ENCODE data around the gene SLC66A1.

Gene SLC66A1

DNA sequence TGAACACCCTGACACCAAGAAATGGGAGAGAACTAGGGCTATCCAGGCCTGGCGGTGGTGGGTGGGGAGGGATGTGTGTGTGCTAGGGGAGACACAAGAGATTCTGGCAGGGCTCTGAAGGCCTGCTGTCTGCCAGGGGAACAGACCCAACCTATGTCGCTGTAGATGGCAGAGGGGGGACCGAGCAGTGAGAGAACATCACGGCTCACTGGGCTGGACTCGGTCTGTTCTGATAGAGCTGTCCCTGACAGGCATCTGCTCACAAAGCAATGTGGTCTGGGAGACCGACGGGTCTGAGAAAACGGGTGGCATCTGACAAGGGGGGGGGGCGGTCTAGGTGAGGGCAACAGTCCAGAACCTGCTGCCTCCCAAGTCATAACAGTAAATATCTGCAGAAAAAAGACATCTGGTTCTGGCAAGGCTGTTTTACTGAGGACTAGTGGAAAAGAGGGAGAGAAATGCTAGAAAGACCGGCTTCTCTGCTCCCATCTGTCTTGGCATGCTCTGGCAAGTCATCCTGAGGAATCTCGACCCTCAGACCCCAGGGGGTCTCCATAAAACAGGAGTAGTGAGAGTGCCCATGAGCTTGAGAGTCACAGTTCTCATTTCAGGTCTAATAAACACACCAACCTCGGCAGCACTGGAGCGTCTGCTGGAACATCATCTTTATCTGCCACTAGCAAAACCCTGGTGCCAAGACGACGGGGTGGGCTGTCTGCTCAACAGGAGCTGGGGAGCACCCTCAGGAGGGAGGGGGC, 36.5 kb downstream of the SLC66A1 start:
- Histone ChIP-seq H3K27ac (ENCODE audit: low read depth, low read length) (no peak overlapping the region), H3K9me3 (ENCODE audit: control insufficient read depth in 5 of 5, low read length in 5 of 5) (no peaks in the 10 kb centered on the region), H3K9ac (ENCODE audit: low read length in 5 of 5) (no peak overlapping the region), H3K27me3 (ENCODE audit: control insufficient read depth in 5 of 5, insufficient read depth in 4 of 5, low read length in 5 of 5) (no peaks in the 10 kb centered on the region), H3K4me3 (ENCODE audit: low read depth in 1 of 5, low read length in 5 of 5) (no peak overlapping the region), H3K4me1 (ENCODE audit: control insufficient read depth in 5 of 5, insufficient read depth in 5 of 5, low read length in 5 of 5) (peaks cover 0 to 8% (median 0%) of the 10 kb centered on the region in 5 donors), H3K36me3 (ENCODE audit: control insufficient read depth in 5 of 5, insufficient read depth in 5 of 5, low read length in 5 of 5) (peaks cover 0 to 72% (median 64%) of the 10 kb centered on the region in 5 donors)

DNA sequence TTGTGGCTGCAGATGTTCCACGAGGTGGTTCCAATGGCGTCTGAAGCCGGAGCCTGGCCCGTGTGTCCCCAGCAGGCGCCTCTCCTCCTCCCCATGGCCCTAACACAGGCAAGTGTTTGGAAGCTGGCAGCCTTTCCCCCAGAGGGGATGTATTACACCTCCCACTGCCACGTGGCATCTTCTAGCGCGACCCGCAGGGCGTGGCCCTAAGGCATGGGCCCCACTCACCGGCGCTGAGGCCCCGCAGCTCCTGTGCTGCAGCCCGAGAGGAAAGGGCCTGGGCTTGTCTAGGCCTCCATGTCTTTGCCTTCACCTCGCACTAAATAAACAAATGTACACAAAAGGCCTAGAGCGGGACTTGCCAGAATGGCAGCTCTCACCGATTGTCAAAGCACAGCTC, 37.9 kb downstream of the SLC66A1 start:
- no peaks in the 10 kb centered on the region for H3K9me3 ChIP-seq (ENCODE audit: control insufficient read depth in 5 of 5, low read length in 5 of 5)
- H3K27me3 ChIP-seq (ENCODE audit: control insufficient read depth in 5 of 5, insufficient read depth in 4 of 5, low read length in 5 of 5): no peaks in the 10 kb centered on the region
- no peak overlapping the region for H3K4me3 ChIP-seq (ENCODE audit: low read depth in 1 of 5, low read length in 5 of 5)
- peaks cover 0 to 72% (median 66%) of the 10 kb centered on the region in 5 donors for H3K36me3 ChIP-seq (ENCODE audit: control insufficient read depth in 5 of 5, insufficient read depth in 5 of 5, low read length in 5 of 5)
- no peak overlapping the region for H3K9ac ChIP-seq (ENCODE audit: low read length in 5 of 5)
- H3K4me1 ChIP-seq (ENCODE audit: control insufficient read depth in 5 of 5, insufficient read depth in 5 of 5, low read length in 5 of 5): peaks cover 0 to 7% (median 0%) of the 10 kb centered on the region in 5 donors
- H3K27ac ChIP-seq (ENCODE audit: low read depth, low read length): no peak overlapping the region

DNA sequence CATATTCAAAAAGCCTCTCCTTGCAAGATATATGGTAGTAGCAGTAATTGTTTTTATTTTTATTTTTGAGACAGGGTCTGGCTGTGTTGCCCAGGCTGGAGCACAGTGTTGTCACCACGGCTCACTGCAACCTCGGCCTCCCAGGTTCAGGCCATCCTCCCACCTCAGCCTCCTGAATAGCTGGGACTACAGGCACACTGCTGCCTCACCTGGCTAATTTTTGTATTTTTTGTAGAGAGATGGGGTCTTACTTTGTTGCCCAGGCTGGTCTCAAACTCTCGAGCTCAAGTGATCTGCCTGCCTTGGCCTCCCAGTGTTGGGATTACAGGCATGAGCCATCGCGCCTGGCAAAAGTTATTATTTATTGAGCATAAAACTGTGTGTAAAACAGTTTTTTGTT, 38.4 kb downstream of the SLC66A1 start:
- Histone ChIP-seq H3K27ac (ENCODE audit: low read depth, low read length) (no peak overlapping the region), H3K9me3 (ENCODE audit: control insufficient read depth in 5 of 5, low read length in 5 of 5) (no peaks in the 10 kb centered on the region), H3K4me1 (ENCODE audit: control insufficient read depth in 5 of 5, insufficient read depth in 5 of 5, low read length in 5 of 5) (peaks cover 0 to 7% (median 0%) of the 10 kb centered on the region in 5 donors), H3K9ac (ENCODE audit: low read length in 5 of 5) (no peak overlapping the region), H3K4me3 (ENCODE audit: low read depth in 1 of 5, low read length in 5 of 5) (no peak overlapping the region), H3K36me3 (ENCODE audit: control insufficient read depth in 5 of 5, insufficient read depth in 5 of 5, low read length in 5 of 5) (peaks cover 0 to 71% (median 64%) of the 10 kb centered on the region in 5 donors), H3K27me3 (ENCODE audit: control insufficient read depth in 5 of 5, insufficient read depth in 4 of 5, low read length in 5 of 5) (no peaks in the 10 kb centered on the region)

DNA sequence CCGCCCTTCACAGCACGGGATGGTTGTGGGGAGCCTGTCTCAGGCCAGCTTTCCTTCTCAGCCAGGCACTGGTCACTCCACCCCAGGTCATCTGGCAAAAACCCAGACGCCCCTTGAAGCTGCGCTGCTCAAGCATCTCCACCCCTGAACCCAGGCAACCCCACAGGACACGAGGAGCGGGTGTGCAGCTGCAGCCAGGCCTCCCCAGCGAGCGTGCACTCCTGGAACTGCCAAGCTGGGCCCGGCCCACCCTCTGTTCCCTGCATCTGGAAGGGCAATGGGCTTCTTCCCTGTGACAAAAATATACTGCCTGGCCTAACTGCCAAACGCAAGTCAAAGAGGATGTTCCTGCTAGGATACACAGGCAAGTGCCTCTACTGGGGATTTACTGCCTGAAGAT, 39.7 kb downstream of the SLC66A1 start:
- Histone ChIP-seq H3K27me3 (ENCODE audit: control insufficient read depth in 5 of 5, insufficient read depth in 4 of 5, low read length in 5 of 5) (no peaks in the 10 kb centered on the region), H3K9me3 (ENCODE audit: control insufficient read depth in 5 of 5, low read length in 5 of 5) (no peaks in the 10 kb centered on the region), H3K4me1 (ENCODE audit: control insufficient read depth in 5 of 5, insufficient read depth in 5 of 5, low read length in 5 of 5) (peaks cover 0 to 7% (median 0%) of the 10 kb centered on the region in 5 donors), H3K36me3 (ENCODE audit: control insufficient read depth in 5 of 5, insufficient read depth in 5 of 5, low read length in 5 of 5) (peaks cover 3 to 79% (median 76%) of the 10 kb centered on the region in 5 donors), H3K9ac (ENCODE audit: low read length in 5 of 5) (no peak overlapping the region), H3K27ac (ENCODE audit: low read depth, low read length) (no peak overlapping the region), H3K4me3 (ENCODE audit: low read depth in 1 of 5, low read length in 5 of 5) (no peak overlapping the region)

DNA sequence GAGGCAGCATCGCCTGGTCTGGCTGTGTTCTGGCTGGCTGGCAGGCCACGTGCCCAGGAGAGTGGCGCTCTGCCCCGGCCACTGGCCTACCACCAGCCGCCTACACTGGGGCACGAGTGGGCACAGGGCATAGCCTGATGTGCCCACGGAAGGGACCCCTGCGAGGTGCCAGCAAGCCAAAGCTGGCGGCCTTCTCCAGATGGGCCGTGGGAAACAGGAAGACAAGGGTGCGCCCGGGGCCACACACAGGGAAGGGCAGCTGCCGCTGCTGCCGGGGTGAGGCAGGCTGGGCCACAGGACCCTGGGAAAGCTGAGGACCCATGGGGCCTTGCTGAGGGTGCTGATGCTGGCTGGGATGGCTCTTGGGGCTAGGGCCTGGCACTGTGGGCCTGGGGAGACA, 40.7 kb downstream of the SLC66A1 start:
- Histone ChIP-seq H3K36me3 (ENCODE audit: control insufficient read depth in 5 of 5, insufficient read depth in 5 of 5, low read length in 5 of 5) (peaks cover 3 to 87% (median 76%) of the 10 kb centered on the region in 5 donors), H3K4me3 (ENCODE audit: low read depth in 1 of 5, low read length in 5 of 5) (no peak overlapping the region), H3K27ac (ENCODE audit: low read depth, low read length) (no peak overlapping the region), H3K27me3 (ENCODE audit: control insufficient read depth in 5 of 5, insufficient read depth in 4 of 5, low read length in 5 of 5) (no peaks in the 10 kb centered on the region), H3K4me1 (ENCODE audit: control insufficient read depth in 5 of 5, insufficient read depth in 5 of 5, low read length in 5 of 5) (peaks cover 0 to 3% (median 0%) of the 10 kb centered on the region in 5 donors), H3K9ac (ENCODE audit: low read length in 5 of 5) (no peak overlapping the region), H3K9me3 (ENCODE audit: control insufficient read depth in 5 of 5, low read length in 5 of 5) (no peaks in the 10 kb centered on the region)

DNA sequence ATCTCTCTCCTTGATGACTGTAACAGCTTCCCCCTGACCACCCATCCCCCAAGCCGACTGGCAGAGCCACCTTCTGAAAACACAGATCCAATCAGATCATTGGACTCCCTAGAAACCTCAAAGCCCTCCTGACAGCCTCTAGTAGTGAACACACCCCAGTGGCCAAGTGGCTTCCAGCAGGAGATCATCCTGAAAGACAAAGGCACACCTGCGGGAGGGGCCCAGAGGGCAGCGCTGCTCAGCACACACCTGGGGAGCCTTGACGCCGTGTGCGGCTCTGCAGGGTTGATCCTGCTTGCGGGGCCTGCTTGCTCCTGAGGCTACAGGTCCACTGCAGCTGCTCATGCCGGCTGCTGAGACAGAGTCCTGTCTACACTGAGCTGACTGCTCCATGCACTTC, 41.5 kb downstream of the SLC66A1 start:
- Histone ChIP-seq H3K4me3 (ENCODE audit: low read depth in 1 of 5, low read length in 5 of 5) (no peak overlapping the region), H3K9me3 (ENCODE audit: control insufficient read depth in 5 of 5, low read length in 5 of 5) (no peaks in the 10 kb centered on the region), H3K9ac (ENCODE audit: low read length in 5 of 5) (no peak overlapping the region), H3K27ac (ENCODE audit: low read depth, low read length) (no peak overlapping the region), H3K36me3 (ENCODE audit: control insufficient read depth in 5 of 5, insufficient read depth in 5 of 5, low read length in 5 of 5) (peaks cover 3 to 87% (median 74%) of the 10 kb centered on the region in 5 donors), H3K27me3 (ENCODE audit: control insufficient read depth in 5 of 5, insufficient read depth in 4 of 5, low read length in 5 of 5) (no peaks in the 10 kb centered on the region), H3K4me1 (ENCODE audit: control insufficient read depth in 5 of 5, insufficient read depth in 5 of 5, low read length in 5 of 5) (no peaks in the 10 kb centered on the region)

DNA sequence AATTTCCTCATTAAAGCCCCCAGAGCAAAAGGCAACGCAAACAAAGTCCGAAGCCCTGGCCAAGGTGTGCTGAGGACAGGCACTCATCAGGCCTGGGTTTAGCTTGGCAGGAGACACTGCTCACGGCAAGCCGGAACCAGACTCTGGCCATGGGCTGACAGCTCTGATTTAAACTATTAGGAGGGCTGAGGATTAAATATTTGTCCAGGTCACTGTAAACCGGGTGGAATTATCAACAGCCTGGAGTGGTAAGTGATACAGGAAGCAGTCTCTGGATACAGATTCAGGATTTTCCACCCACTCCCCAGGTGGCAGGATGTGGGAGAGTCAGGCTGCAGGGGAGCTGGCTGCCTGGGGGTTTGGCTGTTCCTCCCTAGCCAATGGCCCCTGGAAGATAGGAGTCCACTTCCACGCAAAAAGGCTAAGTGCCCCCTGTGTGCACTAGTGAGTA, 42.4 kb downstream of the SLC66A1 start:
- Histone ChIP-seq H3K9ac (ENCODE audit: low read length in 5 of 5) (no peak overlapping the region), H3K4me3 (ENCODE audit: low read depth in 1 of 5, low read length in 5 of 5) (no peak overlapping the region), H3K9me3 (ENCODE audit: control insufficient read depth in 5 of 5, low read length in 5 of 5) (no peaks in the 10 kb centered on the region), H3K27ac (ENCODE audit: low read depth, low read length) (no peak overlapping the region), H3K4me1 (ENCODE audit: control insufficient read depth in 5 of 5, insufficient read depth in 5 of 5, low read length in 5 of 5) (peaks cover 0 to 3% (median 0%) of the 10 kb centered on the region in 5 donors), H3K27me3 (ENCODE audit: control insufficient read depth in 5 of 5, insufficient read depth in 4 of 5, low read length in 5 of 5) (no peaks in the 10 kb centered on the region), H3K36me3 (ENCODE audit: control insufficient read depth in 5 of 5, insufficient read depth in 5 of 5, low read length in 5 of 5) (peaks cover 3 to 83% (median 73%) of the 10 kb centered on the region in 5 donors)

DNA sequence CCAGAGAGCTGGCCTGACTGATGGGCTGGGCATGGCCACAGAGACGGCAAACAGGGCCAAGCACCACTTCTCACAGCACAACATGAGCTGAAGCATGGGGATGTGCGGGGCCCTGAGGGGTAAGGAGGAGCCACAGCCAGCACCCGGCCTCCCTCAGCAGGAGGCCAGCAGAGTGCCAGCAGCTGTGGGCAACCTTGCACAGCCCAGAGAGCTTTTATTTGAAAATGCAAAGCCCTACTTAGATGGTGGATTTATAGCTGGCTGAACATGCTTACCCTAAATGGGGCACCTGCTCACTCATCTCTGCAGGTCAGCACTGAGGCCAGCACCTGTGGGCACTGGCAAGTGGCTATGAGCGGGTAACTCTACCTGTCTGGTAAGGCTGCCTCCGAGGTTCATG, 44.1 kb downstream of the SLC66A1 start:
- H3K36me3 ChIP-seq (ENCODE audit: control insufficient read depth in 5 of 5, insufficient read depth in 5 of 5, low read length in 5 of 5): peaks cover 3 to 76% (median 64%) of the 10 kb centered on the region in 5 donors
- no peak overlapping the region for H3K4me3 ChIP-seq (ENCODE audit: low read depth in 1 of 5, low read length in 5 of 5)
- peaks cover 0 to 15% (median 5%) of the 10 kb centered on the region in 5 donors for H3K4me1 ChIP-seq (ENCODE audit: control insufficient read depth in 5 of 5, insufficient read depth in 5 of 5, low read length in 5 of 5)
- no peak overlapping the region for H3K27ac ChIP-seq (ENCODE audit: low read depth, low read length)
- no peak overlapping the region for H3K9ac ChIP-seq (ENCODE audit: low read length in 5 of 5)
- no peaks in the 10 kb centered on the region for H3K9me3 ChIP-seq (ENCODE audit: control insufficient read depth in 5 of 5, low read length in 5 of 5)
- H3K27me3 ChIP-seq (ENCODE audit: control insufficient read depth in 5 of 5, insufficient read depth in 4 of 5, low read length in 5 of 5): no peaks in the 10 kb centered on the region

DNA sequence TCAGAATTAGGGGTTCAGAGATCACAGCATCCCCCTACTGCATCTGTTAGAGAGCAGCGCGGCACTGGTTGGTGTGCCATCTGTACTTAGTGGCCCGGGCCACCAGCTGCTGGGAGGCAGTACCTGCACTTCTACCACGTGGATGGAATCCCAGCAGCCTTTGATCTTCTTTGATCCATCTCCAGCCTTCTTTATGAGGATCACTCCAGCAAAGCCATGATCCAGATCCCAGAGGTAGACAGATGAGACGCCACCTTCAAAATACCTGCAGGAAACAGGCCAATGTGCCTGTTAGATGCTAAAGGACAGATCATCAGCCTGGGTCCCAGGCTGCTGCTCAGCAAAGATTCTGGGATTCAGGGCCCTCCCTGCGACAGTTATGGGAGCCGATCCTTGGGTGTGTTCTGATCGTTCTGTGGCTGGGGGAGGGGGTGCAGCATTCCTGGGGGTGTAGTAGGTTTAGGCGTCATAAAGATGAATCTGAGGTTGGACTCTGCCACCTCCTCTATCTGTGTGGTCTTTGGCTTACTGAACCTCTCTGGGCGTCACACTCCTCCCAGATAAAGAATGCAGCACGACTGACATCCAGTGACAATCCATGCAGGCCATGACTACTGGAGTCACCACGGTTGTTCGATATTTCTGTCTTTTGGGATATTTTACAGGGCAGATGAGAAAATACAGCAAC, 45.3 kb downstream of the SLC66A1 start:
- Histone ChIP-seq H3K9ac (ENCODE audit: low read length in 5 of 5) (no peak overlapping the region), H3K4me1 (ENCODE audit: control insufficient read depth in 5 of 5, insufficient read depth in 5 of 5, low read length in 5 of 5) (peaks cover 0 to 16% (median 13%) of the 10 kb centered on the region in 5 donors), H3K4me3 (ENCODE audit: low read depth in 1 of 5, low read length in 5 of 5) (no peak overlapping the region), H3K27me3 (ENCODE audit: control insufficient read depth in 5 of 5, insufficient read depth in 4 of 5, low read length in 5 of 5) (no peaks in the 10 kb centered on the region), H3K27ac (ENCODE audit: low read depth, low read length) (no peak overlapping the region), H3K9me3 (ENCODE audit: control insufficient read depth in 5 of 5, low read length in 5 of 5) (no peaks in the 10 kb centered on the region), H3K36me3 (ENCODE audit: control insufficient read depth in 5 of 5, insufficient read depth in 5 of 5, low read length in 5 of 5) (peaks cover 3 to 64% (median 53%) of the 10 kb centered on the region in 5 donors)

DNA sequence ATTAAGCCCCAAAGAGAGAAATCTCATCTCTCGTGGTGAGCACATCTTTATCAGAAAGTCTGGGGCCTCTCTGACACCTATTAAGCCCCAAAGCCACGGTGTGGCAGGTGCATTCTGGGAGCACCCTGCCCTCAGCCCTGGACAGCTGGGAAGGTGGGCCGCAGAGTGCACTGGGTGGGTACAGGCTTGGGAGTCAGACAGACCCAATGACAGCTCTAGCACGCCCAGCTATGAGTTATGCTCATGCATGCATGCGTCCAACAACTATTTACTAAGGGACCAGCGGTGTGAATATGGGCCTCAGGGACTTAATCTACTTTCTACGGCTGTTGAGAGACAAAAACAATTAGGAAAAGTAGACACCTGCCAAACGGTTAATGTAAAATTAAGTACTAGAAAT, 46.6 kb downstream of the SLC66A1 start:
- Histone ChIP-seq H3K27ac (ENCODE audit: low read depth, low read length) (no peak overlapping the region), H3K27me3 (ENCODE audit: control insufficient read depth in 5 of 5, insufficient read depth in 4 of 5, low read length in 5 of 5) (no peaks in the 10 kb centered on the region), H3K9ac (ENCODE audit: low read length in 5 of 5) (no peak overlapping the region), H3K4me1 (ENCODE audit: control insufficient read depth in 5 of 5, insufficient read depth in 5 of 5, low read length in 5 of 5) (peaks cover 0 to 18% (median 14%) of the 10 kb centered on the region in 5 donors), H3K4me3 (ENCODE audit: low read depth in 1 of 5, low read length in 5 of 5) (no peak overlapping the region), H3K36me3 (ENCODE audit: control insufficient read depth in 5 of 5, insufficient read depth in 5 of 5, low read length in 5 of 5) (peaks cover 3 to 53% (median 43%) of the 10 kb centered on the region in 5 donors), H3K9me3 (ENCODE audit: control insufficient read depth in 5 of 5, low read length in 5 of 5) (no peaks in the 10 kb centered on the region)
